GM15510 (cell line): Measurements from ENCODE around the gene INPP5D.

Source experiments
- POLR2A ChIP-seq: IDR thresholded peaks from 3 replicates; pipeline ENCODE4 v1.6.1; 2011; ENCODE audit warnings: borderline replicate concordance; ENCODE audit not compliant: insufficient read length; ENCODE audit errors: extremely low read depth

INPP5D gene

DNA sequence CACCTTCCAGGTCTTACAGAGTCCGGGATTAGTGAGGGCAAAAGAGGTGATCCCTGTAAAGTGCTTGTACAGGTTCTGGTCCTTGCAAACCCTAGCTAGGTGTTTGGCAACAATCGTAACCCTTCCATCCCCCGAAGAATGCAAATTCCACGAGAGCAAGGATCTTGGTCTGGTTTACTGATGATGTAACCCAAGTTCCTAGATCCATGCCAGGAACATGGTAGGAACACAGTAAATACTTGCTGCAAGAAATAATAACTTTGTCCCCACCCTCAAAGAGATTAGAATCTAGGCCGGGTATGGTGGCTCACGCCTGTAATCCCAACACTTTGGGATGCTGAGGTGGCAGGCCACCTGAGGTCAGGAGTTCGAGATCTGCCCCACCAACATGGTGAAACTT lies 34.4 kb upstream of the INPP5D start:
- TF ChIP-seq POLR2A: no peak

- TF ChIP-seq POLR2A: no peak
Measured at GRCh38 chr2:233026198-233026813, 33.8 kb upstream of the INPP5D start.

GRCh38 chr2:233029321-233029720 lies 30.8 kb upstream of the INPP5D start:
- TF ChIP-seq POLR2A: no peak

- no peak for TF ChIP-seq POLR2A
Measured at GRCh38 chr2:233031556-233032500, 28.3 kb upstream of the INPP5D start.

- TF ChIP-seq POLR2A: no peak
Measured at GRCh38 chr2:233032551-233033320, 27.4 kb upstream of the INPP5D start, which contains the start of gene NEU2. NEU2 (plus strand) TSS chr2:233032672; CDS start chr2:233032672, 0 bp downstream.

- no peak for TF ChIP-seq POLR2A
Measured at GRCh38 chr2:233033672-233034071, 26.5 kb upstream of the INPP5D start.

DNA sequence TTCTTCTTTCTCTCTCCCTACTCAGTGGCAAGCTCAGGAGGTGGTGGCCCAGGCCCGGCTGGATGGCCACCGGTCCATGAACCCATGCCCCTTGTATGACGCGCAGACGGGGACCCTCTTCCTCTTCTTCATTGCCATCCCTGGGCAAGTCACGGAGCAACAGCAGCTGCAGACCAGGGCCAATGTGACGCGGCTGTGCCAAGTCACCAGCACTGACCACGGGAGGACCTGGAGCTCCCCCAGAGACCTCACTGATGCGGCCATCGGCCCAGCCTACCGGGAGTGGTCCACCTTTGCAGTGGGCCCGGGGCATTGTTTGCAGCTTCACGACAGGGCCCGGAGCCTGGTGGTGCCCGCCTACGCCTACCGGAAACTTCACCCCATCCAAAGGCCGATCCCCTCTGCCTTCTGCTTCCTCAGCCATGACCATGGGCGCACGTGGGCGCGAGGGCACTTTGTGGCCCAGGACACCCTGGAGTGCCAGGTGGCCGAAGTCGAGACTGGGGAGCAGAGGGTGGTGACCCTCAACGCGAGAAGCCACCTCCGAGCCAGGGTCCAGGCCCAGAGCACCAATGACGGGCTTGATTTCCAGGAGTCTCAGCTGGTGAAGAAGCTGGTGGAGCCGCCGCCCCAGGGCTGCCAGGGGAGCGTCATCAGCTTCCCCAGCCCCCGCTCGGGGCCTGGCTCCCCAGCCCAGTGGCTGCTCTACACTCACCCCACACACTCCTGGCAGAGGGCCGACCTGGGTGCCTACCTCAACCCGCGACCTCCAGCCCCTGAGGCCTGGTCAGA lies 25.9 kb upstream of the INPP5D start:
- no peak for TF ChIP-seq POLR2A

DNA sequence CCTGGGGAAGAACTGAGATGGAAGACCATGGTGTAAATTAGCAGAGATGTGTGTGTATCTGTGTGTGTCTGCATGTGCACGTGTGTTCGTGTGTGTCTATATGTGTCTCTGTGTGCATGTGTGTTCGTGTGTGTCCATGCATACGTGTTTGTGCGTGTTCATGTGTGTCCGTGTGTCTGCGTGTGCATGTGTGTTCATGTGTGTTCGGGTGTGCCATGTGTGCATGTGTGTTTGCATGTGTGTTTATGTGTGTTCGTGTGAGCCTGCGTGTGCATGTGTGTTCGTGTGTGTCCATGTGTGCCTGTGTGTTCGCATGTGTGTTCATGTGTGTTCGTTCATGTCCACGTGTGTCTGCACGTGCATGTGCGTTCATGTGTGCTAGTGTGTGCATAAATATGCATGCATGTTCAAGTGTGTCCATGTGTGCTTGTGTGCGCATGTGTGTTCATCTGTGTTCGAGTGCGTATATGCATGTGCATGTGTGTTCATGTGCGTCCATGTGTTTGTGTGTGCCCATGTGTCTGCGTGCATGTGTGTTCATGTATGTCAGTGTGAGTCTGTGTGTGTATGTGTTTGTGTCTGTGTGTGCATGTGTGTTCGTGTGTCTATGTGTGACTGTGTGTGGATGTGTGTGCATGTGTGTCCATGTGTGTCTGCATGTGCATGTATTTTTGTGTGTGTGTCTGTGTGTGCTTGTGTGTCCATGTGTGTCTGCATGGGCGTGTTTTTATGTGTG lies 24.5 kb upstream of the INPP5D start:
- TF ChIP-seq POLR2A: no peak

DNA sequence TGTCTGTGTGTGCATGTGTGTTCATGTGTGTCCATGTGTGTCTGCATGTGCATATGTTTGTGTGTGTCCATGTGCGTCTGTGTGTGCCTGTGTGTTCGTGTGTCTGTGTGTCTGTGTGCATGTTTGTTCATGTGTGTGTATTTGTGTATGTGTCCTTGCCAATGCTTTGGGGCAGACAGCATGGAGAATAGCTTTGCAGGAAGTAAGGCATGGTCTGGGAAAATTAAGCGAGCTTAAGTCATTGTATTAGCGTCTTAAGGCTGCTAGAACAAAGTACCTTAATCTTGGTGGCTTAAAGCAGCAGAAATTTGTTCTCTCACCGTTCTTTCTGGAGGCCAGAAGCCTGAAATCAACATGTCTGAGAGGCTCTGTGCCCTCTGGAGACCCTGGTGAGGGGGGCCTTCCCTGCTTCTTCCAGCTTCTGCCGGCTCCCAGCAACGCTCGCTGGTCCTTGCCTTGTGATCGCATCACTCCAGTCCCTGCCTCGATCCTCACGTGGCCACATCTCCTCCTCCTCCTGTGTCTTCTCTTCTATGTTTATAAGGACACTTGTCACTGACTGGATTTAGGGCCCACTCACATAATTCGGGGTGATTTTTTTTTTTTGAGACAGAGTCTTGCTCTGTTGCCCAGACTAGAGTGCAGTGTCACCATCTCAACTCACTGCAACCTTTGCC lies 23.8 kb upstream of the INPP5D start:
- no peak for TF ChIP-seq POLR2A

- no peak for TF ChIP-seq POLR2A
Measured at GRCh38 chr2:233037078-233037477, 23.1 kb upstream of the INPP5D start.

DNA sequence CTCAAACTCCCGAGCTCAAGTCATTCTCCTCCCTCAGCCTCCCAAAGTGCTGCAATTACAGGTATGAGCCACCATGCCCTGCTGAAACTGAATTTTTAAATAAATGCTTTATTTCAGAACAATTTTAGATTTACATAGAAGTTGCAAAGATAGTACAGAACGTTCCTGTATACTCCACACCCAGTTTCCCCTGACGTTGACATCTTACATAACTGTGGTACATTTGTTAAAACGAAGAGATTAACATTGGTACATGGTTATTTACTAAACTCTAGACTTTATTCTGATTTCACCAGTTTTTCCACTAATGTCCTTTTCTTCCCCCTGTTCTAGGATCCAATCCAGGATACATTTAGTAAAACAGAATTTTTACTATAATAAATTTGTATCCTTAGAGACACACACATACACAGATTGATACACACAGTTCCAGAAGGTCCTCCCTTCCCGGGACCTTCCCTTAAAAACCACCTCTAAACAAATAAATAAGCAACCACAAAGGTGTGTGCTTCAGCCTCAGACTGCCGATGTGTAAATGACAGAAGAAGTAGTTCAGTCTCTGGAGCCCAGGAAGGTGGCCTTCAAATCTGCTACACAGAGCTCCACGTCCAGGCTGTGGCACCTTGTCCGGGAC lies 20.8 kb upstream of the INPP5D start:
- TF ChIP-seq POLR2A: no peak

DNA sequence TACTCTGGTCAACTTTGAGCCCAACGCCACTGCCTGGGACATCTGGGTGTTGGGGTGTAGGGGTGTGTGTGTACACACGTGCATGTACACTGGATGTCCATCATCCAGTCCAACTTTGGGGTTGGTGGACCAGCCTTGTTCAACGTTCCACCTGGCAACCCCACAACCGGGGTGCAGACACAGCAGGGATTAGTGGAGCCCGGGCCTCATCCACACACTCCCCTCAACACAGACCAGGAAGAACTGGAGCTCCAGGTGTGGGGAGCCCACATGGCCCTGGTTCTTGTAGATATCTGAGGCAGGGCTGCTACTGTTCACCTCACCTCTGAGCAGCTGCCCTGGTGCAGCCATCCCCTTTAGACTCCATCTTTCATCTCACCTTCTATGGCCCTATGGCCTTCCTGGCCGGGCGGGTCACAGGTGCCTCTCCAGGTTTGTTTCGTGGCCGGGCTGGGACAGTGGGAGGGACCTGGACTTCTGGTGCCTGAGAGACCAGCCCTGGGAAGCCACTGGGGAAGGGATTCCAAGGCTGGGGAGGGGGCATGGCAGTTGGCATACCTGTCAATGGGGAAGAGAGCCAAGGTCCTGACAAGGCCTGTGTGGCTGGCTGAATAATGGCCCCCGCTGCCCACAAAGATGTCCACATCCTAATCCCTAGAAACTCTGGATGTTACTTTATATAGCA lies 20.2 kb upstream of the INPP5D start:
- no peak for TF ChIP-seq POLR2A
